GM18508 (cell line): ENCODE measurements around the gene USP12.
"Not testable (repeated sequence)": the region's sequence is repeated elsewhere in the genome, so short reads cannot be mapped to it uniquely, and the experiment has no call there.

Source experiments
- ATAC-seq: cut with Tn5 transposase; IDR thresholded peaks from one replicate; pipeline ENCODE4 v1.9.1; 2021; ENCODE audit warnings: moderate number of reproducible peaks; ENCODE audit not compliant: insufficient read depth, unreplicated experiment

USP12 gene

GRCh38 chr13:27126859-27127258 is 44.8 kb downstream of the USP12 start:
- ATAC-seq: no peak

- ATAC-seq: no peak
Measured at GRCh38 chr13:27125357-27126282, 46.0 kb downstream of the USP12 start.

- no peak for ATAC-seq
Measured at GRCh38 chr13:27124571-27124970, 47.0 kb downstream of the USP12 start.

- not testable (repeated sequence) for ATAC-seq
Measured at GRCh38 chr13:27123445-27123844, 48.2 kb downstream of the USP12 start.

GRCh38 chr13:27122036-27122435 is 49.6 kb downstream of the USP12 start:
- no peak for ATAC-seq

GRCh38 chr13:27120811-27121210 is 50.8 kb downstream of the USP12 start:
- ATAC-seq: no peak

GRCh38 chr13:27120011-27120410 is 51.6 kb downstream of the USP12 start:
- no peak for ATAC-seq

GRCh38 chr13:27118428-27119054 is 53.1 kb downstream of the USP12 start:
- ATAC-seq: no peak

GRCh38 chr13:27117952-27118351 is 53.7 kb downstream of the USP12 start:
- no peak for ATAC-seq

GRCh38 chr13:27117158-27117557 is 54.5 kb downstream of the USP12 start:
- no peak for ATAC-seq

- no peak for ATAC-seq
Measured at GRCh38 chr13:27113436-27113835, 58.2 kb downstream of the USP12 start.

- no peak for ATAC-seq
Measured at GRCh38 chr13:27112006-27112405, 59.6 kb downstream of the USP12 start.

GRCh38 chr13:27110056-27110746 is 61.4 kb downstream of the USP12 start:
- ATAC-seq: no peak

GRCh38 chr13:27106144-27106543 is 65.5 kb downstream of the USP12 start:
- ATAC-seq: no peak

- ATAC-seq: no peak
Measured at GRCh38 chr13:27104606-27105005, 67.0 kb downstream of the USP12 start.

GRCh38 chr13:27101847-27102246 is 69.8 kb downstream of the USP12 start:
- ATAC-seq: no peak

GRCh38 chr13:27101289-27101688 is 70.3 kb downstream of the USP12 start:
- ATAC-seq: no peak

GRCh38 chr13:27097691-27098090 is 73.9 kb downstream of the USP12 start:
- no peak for ATAC-seq

GRCh38 chr13:27091451-27091850 is 80.2 kb downstream of the USP12 start:
- no peak for ATAC-seq

- ATAC-seq: no peak
Measured at GRCh38 chr13:27088619-27089018, 83.0 kb downstream of the USP12 start.
